Measurements from ENCODE around the gene ZNF324.
"Not testable (repeated sequence)": the region's sequence is repeated elsewhere in the genome, so short reads cannot be mapped to it uniquely, and the experiment has no call there.

ZNF324 gene

GRCh38 chr19:58466760-58467589, at the start of gene ZNF324:
Gene ZNF324, plus strand, starts transcription at chr19:58467080. Its CDS starts 2,106 bp downstream, at chr19:58469186.
- peak; percentile 95 for DNase-seq (ENCODE audit: low read depth)

- DNase-seq (ENCODE audit: low read depth) = no peak
These were observed 38.3 kb upstream of the ZNF324 start for GRCh38 chr19:58428617-58429016.

- no peak for DNase-seq (ENCODE audit: low read depth)
These were observed 37.1 kb upstream of the ZNF324 start for GRCh38 chr19:58429745-58430144.

GRCh38 chr19:58434217-58434616, 32.7 kb upstream of the ZNF324 start:
- DNase-seq (ENCODE audit: low read depth) = no peak

- DNase-seq (ENCODE audit: low read depth) = peak; percentile 97
These were observed 27.0 kb upstream of the ZNF324 start, which contains the start of gene ZNF132 for GRCh38 chr19:58439576-58440554. Gene ZNF132, minus strand, starts transcription at chr19:58440153. Its CDS starts 332 bp downstream, at chr19:58439821.

GRCh38 chr19:58440556-58440955, 26.3 kb upstream of the ZNF324 start:
- no peak for DNase-seq (ENCODE audit: low read depth)

- not testable (repeated sequence) for DNase-seq (ENCODE audit: low read depth)
These were observed 23.9 kb upstream of the ZNF324 start for GRCh38 chr19:58442986-58443385.

GRCh38 chr19:58448860-58449259, 18.0 kb upstream of the ZNF324 start:
- DNase-seq (ENCODE audit: low read depth) = not testable (repeated sequence)

GRCh38 chr19:58449980-58450379, 16.9 kb upstream of the ZNF324 start:
- not testable (repeated sequence) for DNase-seq (ENCODE audit: low read depth)

GRCh38 chr19:58450856-58451357, 16.0 kb upstream of the ZNF324 start:
- no peak for DNase-seq (ENCODE audit: low read depth)

- DNase-seq (ENCODE audit: low read depth) = peak; percentile 93
These were observed 15.3 kb upstream of the ZNF324 start, which contains the start of gene ZNF324B for GRCh38 chr19:58451358-58452101. Gene ZNF324B, plus strand, starts transcription at chr19:58451622. Its CDS starts 2,080 bp downstream, at chr19:58453702.

- no peak for DNase-seq (ENCODE audit: low read depth)
These were observed 13.1 kb upstream of the ZNF324 start for GRCh38 chr19:58453743-58454142.

- no peak for DNase-seq (ENCODE audit: low read depth)
These were observed 11.6 kb upstream of the ZNF324 start for GRCh38 chr19:58455306-58455705.

- DNase-seq (ENCODE audit: low read depth) = no peak
These were observed 10.8 kb upstream of the ZNF324 start for GRCh38 chr19:58456111-58456510.

- no peak for DNase-seq (ENCODE audit: low read depth)
These were observed 6.8 kb upstream of the ZNF324 start for GRCh38 chr19:58460039-58460438.

GRCh38 chr19:58466089-58466759, 656 bp upstream of the ZNF324 start:
- no peak for DNase-seq (ENCODE audit: low read depth)

- peak; percentile 17 for DNase-seq (ENCODE audit: low read depth)
These were observed 1.4 kb downstream of the ZNF324 start for GRCh38 chr19:58468216-58468839.

- no peak for DNase-seq (ENCODE audit: low read depth)
These were observed 2.5 kb downstream of the ZNF324 start for GRCh38 chr19:58469241-58470013.

- not testable (repeated sequence) for DNase-seq (ENCODE audit: low read depth)
These were observed 4.1 kb downstream of the ZNF324 start for GRCh38 chr19:58470837-58471543.
